ENCODE measurements around the gene GNPNAT1. TPM values are rescaled to one million over a fixed set of nuclear protein-coding genes. Genes with fewer than 3 reads are reported as not detected.
A peak's percentile ranks its signal among the peaks of the same experiment; 100 is the strongest.

GNPNAT1 gene
- 10 to 100 TPM; 14.0 to 45.6 (median 14.9) TPM for total RNA-seq

GRCh38 chr14:52791223-52792096 lies at the start of gene GNPNAT1:
Gene GNPNAT1, minus strand, starts transcription at chr14:52791607. Its CDS starts 6,957 bp downstream, at chr14:52784650.
- peak; percentile 40 for DNase-seq (ENCODE audit: low spot score)
- TF ChIP-seq, protein P1, sequence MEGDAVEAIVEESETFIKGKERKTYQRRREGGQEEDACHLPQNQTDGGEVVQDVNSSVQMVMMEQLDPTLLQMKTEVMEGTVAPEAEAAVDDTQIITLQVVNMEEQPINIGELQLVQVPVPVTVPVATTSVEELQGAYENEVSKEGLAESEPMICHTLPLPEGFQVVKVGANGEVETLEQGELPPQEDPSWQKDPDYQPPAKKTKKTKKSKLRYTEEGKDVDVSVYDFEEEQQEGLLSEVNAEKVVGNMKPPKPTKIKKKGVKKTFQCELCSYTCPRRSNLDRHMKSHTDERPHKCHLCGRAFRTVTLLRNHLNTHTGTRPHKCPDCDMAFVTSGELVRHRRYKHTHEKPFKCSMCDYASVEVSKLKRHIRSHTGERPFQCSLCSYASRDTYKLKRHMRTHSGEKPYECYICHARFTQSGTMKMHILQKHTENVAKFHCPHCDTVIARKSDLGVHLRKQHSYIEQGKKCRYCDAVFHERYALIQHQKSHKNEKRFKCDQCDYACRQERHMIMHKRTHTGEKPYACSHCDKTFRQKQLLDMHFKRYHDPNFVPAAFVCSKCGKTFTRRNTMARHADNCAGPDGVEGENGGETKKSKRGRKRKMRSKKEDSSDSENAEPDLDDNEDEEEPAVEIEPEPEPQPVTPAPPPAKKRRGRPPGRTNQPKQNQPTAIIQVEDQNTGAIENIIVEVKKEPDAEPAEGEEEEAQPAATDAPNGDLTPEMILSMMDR (IDR thresholded peaks at IDR 0.05), result no peak
- peak; percentile 91 for ATAC-seq (ENCODE audit: low FRiP score)

DNA sequence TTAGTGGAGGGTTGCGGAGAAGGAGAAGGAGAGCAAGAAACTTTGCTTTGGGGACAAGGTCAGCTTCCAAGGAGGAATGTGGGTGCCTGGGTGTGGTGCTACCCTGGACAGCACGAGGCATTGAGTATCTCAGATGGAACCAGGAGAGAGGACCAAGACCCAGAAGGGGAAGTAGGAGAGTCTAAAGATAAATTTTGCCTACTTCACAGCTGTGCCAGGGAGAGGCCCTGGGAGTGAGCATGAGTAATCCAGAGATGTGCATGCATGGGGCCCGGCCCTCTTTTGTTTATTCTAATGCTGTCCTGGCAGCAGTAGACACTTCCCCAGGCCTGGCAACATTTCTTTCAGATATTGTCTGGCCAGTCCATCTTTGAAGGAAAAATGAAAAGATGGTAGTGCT lies 49.5 kb upstream of the GNPNAT1 start:
- TF ChIP-seq, protein P1 (IDR thresholded peaks at IDR 0.05), result no peak

GRCh38 chr14:52837451-52837850 lies 46.0 kb upstream of the GNPNAT1 start:
- TF ChIP-seq, protein P1 (IDR thresholded peaks at IDR 0.05), result no peak
- no peak for ATAC-seq (ENCODE audit: low FRiP score)
- DNase-seq (ENCODE audit: low spot score), result no peak

More for the DNA sequence above, 49.5 kb upstream of the GNPNAT1 start:
- DNase-seq (ENCODE audit: low spot score) (no peak), ATAC-seq (ENCODE audit: low FRiP score) (peak; percentile 63)

- ATAC-seq (ENCODE audit: low FRiP score) (no peak), DNase-seq (ENCODE audit: low spot score) (no peak)
- TF ChIP-seq, protein P1 (IDR thresholded peaks at IDR 0.05), result no peak
Observed at GRCh38 chr14:52836063-52836462, 44.7 kb upstream of the GNPNAT1 start.

DNA sequence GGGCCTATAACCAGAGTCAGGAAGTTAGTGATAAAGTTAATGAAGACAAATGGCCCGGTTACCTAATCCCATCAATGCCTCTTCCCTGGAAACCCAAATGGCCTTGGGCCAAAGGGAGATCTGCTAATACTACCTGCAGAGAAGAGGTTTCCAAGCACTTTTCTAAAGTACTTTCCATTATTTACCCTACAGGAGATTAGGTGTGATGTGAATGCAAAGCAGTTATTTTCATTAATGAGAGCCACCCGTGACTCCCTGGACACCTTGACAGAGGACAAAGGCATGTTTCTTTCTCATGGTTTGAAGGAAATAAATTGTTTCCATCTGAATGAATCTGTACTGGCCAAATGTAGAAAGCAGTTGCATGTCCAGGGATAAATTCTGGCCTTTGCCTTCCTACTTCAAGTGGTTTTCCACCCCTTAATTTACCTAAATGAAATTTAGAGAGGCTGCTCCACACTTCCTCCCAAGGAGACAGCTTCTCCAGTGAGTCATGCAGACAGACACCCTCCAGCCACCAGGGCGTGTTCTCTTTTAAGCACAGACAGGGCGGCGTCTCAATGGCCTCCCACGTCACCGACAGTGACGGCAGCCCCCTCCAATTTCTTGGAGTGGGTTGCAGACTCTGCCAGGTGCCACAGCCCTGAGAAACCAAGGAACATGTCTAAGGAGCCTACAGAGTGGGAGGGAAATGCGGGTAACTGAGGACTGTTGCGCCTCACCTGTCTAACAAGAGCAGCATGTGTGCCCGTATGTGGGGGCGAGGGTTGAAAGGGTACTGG lies 43.9 kb upstream of the GNPNAT1 start:
- TF ChIP-seq, protein P1 (IDR thresholded peaks at IDR 0.05), result no peak
- peak; percentile 57 for ATAC-seq (ENCODE audit: low FRiP score)

GRCh38 chr14:52834440-52834842 lies 43.0 kb upstream of the GNPNAT1 start:
- no peak for ATAC-seq (ENCODE audit: low FRiP score)

More for the DNA sequence above, 43.9 kb upstream of the GNPNAT1 start:
- peak; percentile 23 for DNase-seq (ENCODE audit: low spot score)

More at GRCh38 chr14:52834440-52834842, 43.0 kb upstream of the GNPNAT1 start:
- no peak for DNase-seq (ENCODE audit: low spot score)
- TF ChIP-seq, protein P1 (IDR thresholded peaks at IDR 0.05), result no peak
